ENCODE measurements around the gene CRABP2. TPM values are rescaled to one million over a fixed set of nuclear protein-coding genes. Genes with fewer than 3 reads are reported as not detected.
A peak's percentile ranks its signal among the peaks of the same experiment; 100 is the strongest.

Gene CRABP2
- total RNA-seq, 1 donor from 2014 or later: 0.55 TPM

DNA sequence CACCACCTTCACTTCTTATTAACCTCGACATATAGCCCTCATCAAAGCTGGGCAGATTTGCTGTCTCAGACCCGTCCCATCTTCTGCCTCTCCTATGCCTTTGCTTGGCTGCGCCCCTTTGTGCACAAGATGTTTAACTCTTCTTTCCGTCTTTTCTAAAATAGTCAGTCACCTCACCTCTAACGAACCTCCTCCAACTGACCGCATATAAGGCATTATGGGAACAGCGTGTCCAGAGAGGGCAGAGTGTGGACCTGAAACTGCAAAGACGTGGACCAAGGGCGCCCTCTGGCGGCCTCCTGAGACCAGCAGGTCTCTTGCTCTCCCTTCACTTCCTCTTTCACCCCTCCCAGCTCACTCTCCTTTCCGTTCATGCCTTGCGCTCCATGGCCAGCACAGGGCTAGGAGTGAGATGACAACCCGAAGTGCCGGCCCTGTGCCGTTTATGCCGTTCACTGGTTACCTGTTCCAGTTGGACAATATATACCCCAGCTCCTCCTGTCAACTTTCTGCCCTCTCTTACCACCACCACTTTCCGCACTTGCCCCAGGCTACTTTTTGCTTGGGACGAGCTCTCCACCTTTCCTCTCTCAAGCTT lies 20.4 kb upstream of the CRABP2 start:
- intact Hi-C loops (cut with micrococcal nuclease): loop anchor here (1.0 kb wide), 5 partner anchors 19 to 135 kb away; partner anchors contain the start of gene NTRK1
- peak; percentile 78 for DNase-seq
- ATAC-seq (ENCODE audit: low read depth): peak; percentile 40

DNA sequence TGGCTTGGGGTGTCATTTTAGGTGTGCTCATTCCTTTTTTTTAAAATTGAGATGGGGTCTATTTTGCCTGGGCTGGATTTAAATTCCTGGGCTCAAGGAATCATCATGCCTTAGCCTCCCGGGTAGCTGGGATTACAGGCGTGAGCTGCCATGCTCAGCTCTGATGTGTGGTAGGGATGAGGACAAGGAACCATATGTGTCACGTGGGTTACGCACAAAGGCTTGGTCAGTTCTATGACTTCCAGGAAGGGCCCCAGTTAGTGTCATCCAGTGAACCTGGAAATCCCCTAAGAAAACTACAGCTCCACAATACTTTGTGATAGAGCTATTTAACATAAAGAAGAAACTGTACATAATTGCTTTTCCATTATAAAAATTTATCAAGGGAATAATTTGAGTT lies 16.2 kb upstream of the CRABP2 start:
- ChIA-PET CTCF (interaction anchor here (0.6 to 1.9 kb wide), 2 partner anchors 32 to 95 kb away, joined by 3 to 12 read pairs; no protein-coding TSS in a partner anchor), POLR2A (interaction anchor here (0.5 to 0.9 kb wide), 3 partner anchors 8 to 54 kb away, joined by 3 to 4 read pairs (median 3); no protein-coding TSS in a partner anchor)
- ATAC-seq (ENCODE audit: low read depth) (no peak), DNase-seq (no peak)
- intact Hi-C loops (cut with micrococcal nuclease): no loop called here
- Mint-ChIP-seq H3K27ac (no peak overlapping the region), H3K4me3 (no peak overlapping the region), H3K4me1 (peaks cover 10% of the 10 kb centered on the region), H3K9me3 (no peaks in the 10 kb centered on the region), H3K27me3 (no peaks in the 10 kb centered on the region), H3K36me3 (ENCODE audit: low read depth) (peaks cover 51% of the 10 kb centered on the region)
- TF ChIP-seq, protein P1, sequence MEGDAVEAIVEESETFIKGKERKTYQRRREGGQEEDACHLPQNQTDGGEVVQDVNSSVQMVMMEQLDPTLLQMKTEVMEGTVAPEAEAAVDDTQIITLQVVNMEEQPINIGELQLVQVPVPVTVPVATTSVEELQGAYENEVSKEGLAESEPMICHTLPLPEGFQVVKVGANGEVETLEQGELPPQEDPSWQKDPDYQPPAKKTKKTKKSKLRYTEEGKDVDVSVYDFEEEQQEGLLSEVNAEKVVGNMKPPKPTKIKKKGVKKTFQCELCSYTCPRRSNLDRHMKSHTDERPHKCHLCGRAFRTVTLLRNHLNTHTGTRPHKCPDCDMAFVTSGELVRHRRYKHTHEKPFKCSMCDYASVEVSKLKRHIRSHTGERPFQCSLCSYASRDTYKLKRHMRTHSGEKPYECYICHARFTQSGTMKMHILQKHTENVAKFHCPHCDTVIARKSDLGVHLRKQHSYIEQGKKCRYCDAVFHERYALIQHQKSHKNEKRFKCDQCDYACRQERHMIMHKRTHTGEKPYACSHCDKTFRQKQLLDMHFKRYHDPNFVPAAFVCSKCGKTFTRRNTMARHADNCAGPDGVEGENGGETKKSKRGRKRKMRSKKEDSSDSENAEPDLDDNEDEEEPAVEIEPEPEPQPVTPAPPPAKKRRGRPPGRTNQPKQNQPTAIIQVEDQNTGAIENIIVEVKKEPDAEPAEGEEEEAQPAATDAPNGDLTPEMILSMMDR (IDR thresholded peaks at IDR 0.05): no peak

More for the DNA sequence above, 20.4 kb upstream of the CRABP2 start:
- POLR2A ChIA-PET: interaction anchor here (0.6 to 7.4 kb wide), 10 partner anchors 17 to 134 kb away, joined by 3 to 153 read pairs (median 8); partner anchors contain the start of genes CRABP2, HDGF, MRPL24 and NTRK1
- Mint-ChIP-seq H3K27me3 (no peaks in the 10 kb centered on the region), H3K4me1 (peaks cover 25% of the 10 kb centered on the region), H3K4me3 (no peak overlapping the region), H3K9me3 (no peaks in the 10 kb centered on the region), H3K27ac (no peak overlapping the region), H3K36me3 (ENCODE audit: low read depth) (peaks cover 46% of the 10 kb centered on the region)
- CTCF ChIA-PET: interaction anchor here (0.6 to 6.5 kb wide), 40 partner anchors 9 to 233 kb away, joined by 3 to 182 read pairs (median 6); partner anchors contain the start of genes CRABP2, HDGF, INSRR and MRPL24
- TF ChIP-seq, protein P1 (IDR thresholded peaks at IDR 0.05): peak; percentile 83

DNA sequence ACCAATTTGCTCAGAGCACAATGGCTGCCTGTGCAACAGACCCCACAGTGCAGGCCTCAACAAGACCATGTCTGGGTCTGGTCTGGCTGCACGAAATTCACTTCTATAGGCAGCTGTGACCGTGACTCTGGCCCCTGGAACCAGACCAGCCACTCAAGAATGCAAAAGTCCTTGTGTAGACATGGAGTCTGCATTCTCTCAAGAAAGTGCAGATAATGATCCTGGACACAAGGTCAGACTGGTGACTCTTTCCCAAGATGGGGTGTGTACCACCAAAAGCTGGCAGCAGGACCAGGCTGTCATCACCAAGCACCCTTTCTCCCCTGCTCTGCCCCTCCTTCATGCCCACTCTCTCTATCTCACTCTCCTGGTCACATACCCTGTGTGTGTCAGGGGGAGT lies 15.7 kb upstream of the CRABP2 start:
- no peaks in the 10 kb centered on the region for H3K9me3 Mint-ChIP-seq
- TF ChIP-seq, protein P1 (IDR thresholded peaks at IDR 0.05): no peak
- intact Hi-C loops (cut with micrococcal nuclease): no loop called here
- peaks cover 10% of the 10 kb centered on the region for H3K4me1 Mint-ChIP-seq
- H3K36me3 Mint-ChIP-seq (ENCODE audit: low read depth): peaks cover 53% of the 10 kb centered on the region
- H3K27ac Mint-ChIP-seq: no peak overlapping the region
- ChIA-PET CTCF (interaction anchor here (0.6 to 1.9 kb wide), 2 partner anchors 31 to 94 kb away, joined by 3 to 12 read pairs; no protein-coding TSS in a partner anchor), POLR2A (interaction anchor here (0.5 kb wide), 1 partner anchor 7 kb away, joined by 3 read pairs; no protein-coding TSS in a partner anchor)
- ATAC-seq (ENCODE audit: low read depth) (no peak), DNase-seq (no peak)
- no peaks in the 10 kb centered on the region for H3K27me3 Mint-ChIP-seq
- H3K4me3 Mint-ChIP-seq: no peak overlapping the region

DNA sequence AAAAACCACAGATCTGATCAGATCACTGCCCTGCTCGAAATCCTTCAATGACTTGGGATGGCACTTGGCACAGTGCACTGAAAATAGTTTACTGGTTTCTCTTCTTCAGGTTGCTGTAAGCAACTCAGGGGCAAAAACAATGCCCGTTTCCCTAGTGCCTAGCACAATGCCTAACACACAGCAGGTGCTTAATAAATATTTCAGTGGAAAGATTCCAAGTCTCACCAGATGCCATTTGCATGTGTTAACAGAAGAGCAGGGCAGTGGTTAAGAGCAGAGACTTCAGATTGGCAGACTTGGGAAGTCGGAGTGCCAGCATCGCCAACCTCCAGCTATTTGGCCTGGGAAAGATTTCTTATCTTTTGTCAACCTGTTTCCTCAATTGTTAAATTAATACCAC lies 12.0 kb upstream of the CRABP2 start:
- no peaks in the 10 kb centered on the region for H3K9me3 Mint-ChIP-seq
- H3K4me1 Mint-ChIP-seq: peaks cover 2% of the 10 kb centered on the region
- ATAC-seq (ENCODE audit: low read depth): no peak
- intact Hi-C loops (cut with micrococcal nuclease): no loop called here
- peaks cover 44% of the 10 kb centered on the region for H3K36me3 Mint-ChIP-seq (ENCODE audit: low read depth)
- H3K4me3 Mint-ChIP-seq: no peak overlapping the region
- no peak overlapping the region for H3K27ac Mint-ChIP-seq
- TF ChIP-seq, protein P1 (IDR thresholded peaks at IDR 0.05): no peak
- no peaks in the 10 kb centered on the region for H3K27me3 Mint-ChIP-seq
- ChIA-PET POLR2A (interaction anchor here (0.5 kb wide), 1 partner anchor 92 kb away, joined by 4 read pairs; no protein-coding TSS in a partner anchor), CTCF (interaction anchor here (1.1 to 2.7 kb wide), 2 partner anchors 9 to 27 kb away, joined by 3 to 8 read pairs; no protein-coding TSS in a partner anchor)
- no peak for DNase-seq

DNA sequence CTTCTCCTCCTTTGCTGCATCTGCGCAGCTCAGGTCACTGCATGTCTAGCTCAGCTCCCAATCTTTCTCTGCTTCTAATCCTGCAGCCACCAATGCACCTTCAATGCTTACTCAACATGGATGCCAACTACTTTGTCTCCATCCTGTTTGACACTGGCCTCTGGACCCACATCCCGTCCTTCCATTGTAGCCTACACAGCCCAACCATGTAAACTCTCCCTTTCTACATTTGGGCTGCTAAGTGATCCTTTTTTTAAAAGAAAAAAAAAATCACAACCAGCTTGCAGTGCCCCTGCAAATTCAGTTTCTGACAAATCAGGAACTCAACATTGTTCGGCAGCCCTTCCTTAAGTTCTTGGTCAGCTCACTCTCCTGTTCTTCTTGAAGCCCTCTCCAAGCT lies 9.4 kb upstream of the CRABP2 start:
- Mint-ChIP-seq H3K4me1 (peaks cover under 1% of the 10 kb centered on the region), H3K27me3 (no peaks in the 10 kb centered on the region), H3K27ac (no peak overlapping the region), H3K36me3 (ENCODE audit: low read depth) (peaks cover 26% of the 10 kb centered on the region), H3K9me3 (no peaks in the 10 kb centered on the region), H3K4me3 (no peak overlapping the region)
- intact Hi-C loops (cut with micrococcal nuclease): no loop called here
- DNase-seq (no peak), ATAC-seq (ENCODE audit: low read depth) (no peak)
- TF ChIP-seq, protein P1 (IDR thresholded peaks at IDR 0.05): no peak
- CTCF ChIA-PET: interaction anchor here (1.7 to 2.7 kb wide), 2 partner anchors 11 to 25 kb away, joined by 8 read pairs; no protein-coding TSS in a partner anchor
- POLR2A ChIA-PET: no interaction called here

Measured in activated B cell treated with CpG ODN at 0.5 μM for 24 hours (primary cell).